Heart left ventricle (tissue), 13 donors: ENCODE measurements around the gene MB21D2.

Experiments used
- POLR2A ChIP-seq, 2 donors: fragments of 450-650 bp; IDR thresholded peaks; one replicate each; pipeline ENCODE4 v1.6.1; 2017; ENCODE audit warnings: antibody characterized with exemption in 2 of 2, mild to moderate bottlenecking in 2 of 2, moderate library complexity in 2 of 2
- TF ChIP-seq, protein P1 (sequence below), 12 donors: fragments of 200-600 bp; sonication (generic) in 4 of 12; IDR thresholded peaks; one replicate each; pipeline versions ENCODE4 v1.5.0 to v1.8.0; 2018 to 2022; ENCODE audit warnings: antibody characterized with exemption in 12 of 12, mild to moderate bottlenecking in 5 of 12
- donor health status: ischemic (EF 13 %, LVEDD 7.1; RV severe dilation, severe dysfunction).
- donor health status: DM: no; HTN: yes; CAD: no.
- donor health status: DM: no; HTN: no; CAD: no.
- donor health status: ischemic (EF 25% LVEDD 6.9; RV normal size, moderate dysfunction).
- donor health status: ischemic (EF 25% LVEDD 5.7; RV mildly dilated, moderate dysfunction).
- donor health status: ischemic (EF 35%, LVEDD 5.7; RV mildly dilated, moderate dysfunction).
- donor health status: nonischemic (EF 11% LVEDD 7.7; RV severe dilation, severe dysfunction).
- donor health status: DM: yes; HTN: yes; CAD: no.
- donor health status: PGD.
- donor health status: ischemic (EF 29% LVEDD 5.4; RV normal size, mild dysfunction).
- donor health status: nonischemic (EF 23%, LVEDD 6.1; RV moderate dilation, normal function).

DNA sequence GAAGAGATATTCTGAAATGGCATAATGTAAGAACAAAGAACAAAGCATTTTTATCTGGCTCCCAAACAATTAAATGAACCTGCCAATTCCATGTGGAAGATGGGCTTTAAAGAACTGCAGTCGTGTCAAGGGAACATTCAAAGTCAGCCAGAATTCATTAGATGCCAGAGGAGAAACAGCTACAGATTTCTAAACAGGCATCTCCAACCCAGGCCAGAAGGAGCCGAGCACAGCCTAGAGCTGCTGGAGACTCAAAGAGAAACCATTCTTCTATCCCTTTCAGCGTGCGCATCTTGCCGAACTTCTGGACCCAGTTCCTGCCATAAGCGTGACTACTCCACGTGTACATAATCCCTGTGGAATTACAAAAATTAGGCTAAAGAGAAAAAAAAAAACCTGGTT is 60.4 kb downstream of the MB21D2 start:
- TF ChIP-seq, protein P1, sequence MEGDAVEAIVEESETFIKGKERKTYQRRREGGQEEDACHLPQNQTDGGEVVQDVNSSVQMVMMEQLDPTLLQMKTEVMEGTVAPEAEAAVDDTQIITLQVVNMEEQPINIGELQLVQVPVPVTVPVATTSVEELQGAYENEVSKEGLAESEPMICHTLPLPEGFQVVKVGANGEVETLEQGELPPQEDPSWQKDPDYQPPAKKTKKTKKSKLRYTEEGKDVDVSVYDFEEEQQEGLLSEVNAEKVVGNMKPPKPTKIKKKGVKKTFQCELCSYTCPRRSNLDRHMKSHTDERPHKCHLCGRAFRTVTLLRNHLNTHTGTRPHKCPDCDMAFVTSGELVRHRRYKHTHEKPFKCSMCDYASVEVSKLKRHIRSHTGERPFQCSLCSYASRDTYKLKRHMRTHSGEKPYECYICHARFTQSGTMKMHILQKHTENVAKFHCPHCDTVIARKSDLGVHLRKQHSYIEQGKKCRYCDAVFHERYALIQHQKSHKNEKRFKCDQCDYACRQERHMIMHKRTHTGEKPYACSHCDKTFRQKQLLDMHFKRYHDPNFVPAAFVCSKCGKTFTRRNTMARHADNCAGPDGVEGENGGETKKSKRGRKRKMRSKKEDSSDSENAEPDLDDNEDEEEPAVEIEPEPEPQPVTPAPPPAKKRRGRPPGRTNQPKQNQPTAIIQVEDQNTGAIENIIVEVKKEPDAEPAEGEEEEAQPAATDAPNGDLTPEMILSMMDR (IDR thresholded peaks at IDR 0.05) = no peak
- no peak for TF ChIP-seq POLR2A (IDR thresholded peaks at IDR 0.05)
